Upper lobe of right lung (tissue), 1 donor: ENCODE data around the gene DUSP10. TPM values are rescaled to one million over a fixed set of nuclear protein-coding genes. Genes with fewer than 3 reads are reported as not detected.
A peak's percentile ranks its signal among the peaks of the same experiment; 100 is the strongest.

Experiments
- ATAC-seq: fragments of 200-7000 bp; cut with Tn5 transposase; one replicate; pipeline ENCODE4 v1.9.1; 2020; ENCODE audit warnings: mild to moderate bottlenecking, moderate library complexity
- DNase-seq: peaks from one replicate; pipeline ENCODE4 v3.0.0-alpha.2; 2020
- H3K27ac ChIP-seq: fragments of 200-600 bp; one replicate; pipeline ENCODE4 v1.8.0; 2022
- H3K27me3 ChIP-seq: fragments of 200-600 bp; one replicate; pipeline ENCODE4 v1.8.0; 2022; ENCODE audit warnings: mild to moderate bottlenecking
- H3K36me3 ChIP-seq: fragments of 200-600 bp; one replicate; pipeline ENCODE4 v1.8.0; 2022
- H3K4me1 ChIP-seq: fragments of 200-600 bp; one replicate; pipeline ENCODE4 v1.8.0; 2022
- H3K4me3 ChIP-seq: fragments of 200-600 bp; one replicate; pipeline ENCODE4 v1.8.0; 2022; ENCODE audit warnings: mild to moderate bottlenecking
- H3K9me3 ChIP-seq: fragments of 200-600 bp; one replicate; pipeline ENCODE4 v1.8.0; 2022
- intact Hi-C: fragments of 100-400 bp; cut with DNase I; formaldehyde crosslinking; loops from one replicate; pipeline ENCODE4 v1.11.0; 2022
- total RNA-seq: library from RNA; stranded (reverse); fragmentation: NEBNext Ultra II Directional; extraction: Animal tissue kit (Norgen Biotek cat#: 25700); gene quantifications from one replicate; pipeline ENCODE4 v1.2.1, GENCODE V29; 2021
- TF ChIP-seq, protein P1 (sequence below): fragments of 200-600 bp; IDR thresholded peaks from one replicate; pipeline ENCODE4 v1.8.0; 2022; ENCODE audit warnings: antibody characterized with exemption
- donor health status: DM: no; HTN: yes; CAD: no; lungs with severe emphysema.

The DUSP10 gene
- total RNA-seq, 1 donor from 2014 or later, result 8.2 TPM

DNA sequence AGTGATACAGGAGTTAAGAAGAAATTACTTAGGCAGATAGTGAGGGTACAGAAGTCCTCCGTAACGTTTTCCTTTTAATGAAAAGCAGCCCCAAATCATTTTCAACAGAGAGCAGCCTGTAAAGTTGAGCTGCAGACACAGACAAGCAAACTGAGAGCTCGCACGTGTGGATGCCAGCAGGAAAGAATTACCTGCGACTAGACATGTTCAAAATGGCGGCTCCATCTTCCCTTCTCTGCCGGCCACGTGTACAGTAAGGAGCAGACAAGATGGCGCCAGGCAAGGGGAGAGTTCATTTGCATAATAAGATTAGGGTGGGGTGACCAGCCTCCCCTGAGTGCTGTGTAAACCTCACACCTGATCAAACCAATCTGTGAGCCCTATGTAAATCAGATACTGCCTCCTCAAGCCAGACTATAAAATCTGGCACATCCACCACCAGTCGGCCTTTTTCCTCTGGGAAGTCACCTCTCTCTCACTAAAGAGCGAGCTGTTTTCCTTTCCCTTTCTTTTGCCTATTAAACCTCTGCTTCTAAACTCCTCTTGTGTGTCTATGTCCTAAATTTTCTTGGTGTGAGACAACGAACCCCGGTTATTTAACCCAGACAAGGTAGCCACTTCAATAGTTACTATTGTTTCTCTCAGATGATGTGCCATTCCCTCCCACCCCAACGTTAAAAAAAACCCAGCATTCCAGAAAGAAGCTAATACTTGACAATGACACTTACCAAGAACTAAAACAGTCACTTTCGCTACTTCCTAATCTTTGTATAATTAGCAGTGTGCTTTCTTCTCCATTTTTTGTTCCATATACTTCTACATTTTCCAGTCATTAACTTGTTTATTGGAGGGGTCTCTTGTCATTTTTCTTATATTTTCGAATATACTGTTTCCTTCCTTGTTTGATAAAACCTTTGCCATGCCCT is 27.4 kb downstream of the DUSP10 start:
- Histone ChIP-seq H3K36me3 (no peaks in the 10 kb centered on the region), H3K4me3 (no peak overlapping the region), H3K27ac (no peak overlapping the region), H3K27me3 (no peaks in the 10 kb centered on the region), H3K4me1 (peaks cover 44% of the 10 kb centered on the region), H3K9me3 (no peaks in the 10 kb centered on the region)
- DNase-seq, result no peak
- TF ChIP-seq, protein P1, sequence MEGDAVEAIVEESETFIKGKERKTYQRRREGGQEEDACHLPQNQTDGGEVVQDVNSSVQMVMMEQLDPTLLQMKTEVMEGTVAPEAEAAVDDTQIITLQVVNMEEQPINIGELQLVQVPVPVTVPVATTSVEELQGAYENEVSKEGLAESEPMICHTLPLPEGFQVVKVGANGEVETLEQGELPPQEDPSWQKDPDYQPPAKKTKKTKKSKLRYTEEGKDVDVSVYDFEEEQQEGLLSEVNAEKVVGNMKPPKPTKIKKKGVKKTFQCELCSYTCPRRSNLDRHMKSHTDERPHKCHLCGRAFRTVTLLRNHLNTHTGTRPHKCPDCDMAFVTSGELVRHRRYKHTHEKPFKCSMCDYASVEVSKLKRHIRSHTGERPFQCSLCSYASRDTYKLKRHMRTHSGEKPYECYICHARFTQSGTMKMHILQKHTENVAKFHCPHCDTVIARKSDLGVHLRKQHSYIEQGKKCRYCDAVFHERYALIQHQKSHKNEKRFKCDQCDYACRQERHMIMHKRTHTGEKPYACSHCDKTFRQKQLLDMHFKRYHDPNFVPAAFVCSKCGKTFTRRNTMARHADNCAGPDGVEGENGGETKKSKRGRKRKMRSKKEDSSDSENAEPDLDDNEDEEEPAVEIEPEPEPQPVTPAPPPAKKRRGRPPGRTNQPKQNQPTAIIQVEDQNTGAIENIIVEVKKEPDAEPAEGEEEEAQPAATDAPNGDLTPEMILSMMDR, result no peak
- intact Hi-C loops, result no loop called here
- ATAC-seq, result no peak

DNA sequence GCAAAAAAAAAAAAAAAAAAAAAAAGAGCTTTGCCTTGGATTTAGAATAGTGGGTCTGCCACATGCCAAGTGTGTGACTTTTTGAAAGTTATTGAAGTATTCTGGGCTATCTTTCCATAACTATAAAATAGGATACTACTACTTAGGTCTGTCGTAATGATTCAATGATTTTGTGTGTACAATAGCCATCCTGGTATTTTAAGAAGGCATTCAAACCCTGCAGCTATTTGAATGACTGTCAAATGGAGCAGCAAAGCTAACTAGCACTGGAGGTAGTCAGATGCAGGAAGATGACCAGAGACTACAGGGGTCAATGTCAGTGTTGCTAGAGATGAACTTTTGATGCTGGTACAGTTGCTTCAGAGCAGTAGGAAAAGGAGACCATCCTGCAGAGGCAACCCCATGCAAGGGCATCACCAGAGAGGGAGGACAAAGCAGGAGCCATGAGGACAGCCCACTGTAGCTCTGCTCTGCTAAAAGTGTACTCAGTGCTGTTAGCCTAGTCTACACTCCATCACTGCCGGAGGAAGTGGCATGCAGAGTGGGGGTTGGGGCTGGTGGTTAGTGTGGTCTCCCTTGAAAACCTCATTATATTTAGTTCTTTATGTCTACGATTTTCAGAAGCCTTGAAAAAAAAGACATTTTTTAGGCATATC is 29.0 kb downstream of the DUSP10 start:
- H3K4me3 ChIP-seq, result no peak overlapping the region
- ATAC-seq, result peak; percentile 52
- TF ChIP-seq, protein P1, result no peak
- peaks cover 35% of the 10 kb centered on the region for H3K4me1 ChIP-seq
- no peaks in the 10 kb centered on the region for H3K27me3 ChIP-seq
- H3K36me3 ChIP-seq, result no peaks in the 10 kb centered on the region
- intact Hi-C loops, result no loop called here
- no peak for DNase-seq
- no peaks in the 10 kb centered on the region for H3K9me3 ChIP-seq
- no peak overlapping the region for H3K27ac ChIP-seq

DNA sequence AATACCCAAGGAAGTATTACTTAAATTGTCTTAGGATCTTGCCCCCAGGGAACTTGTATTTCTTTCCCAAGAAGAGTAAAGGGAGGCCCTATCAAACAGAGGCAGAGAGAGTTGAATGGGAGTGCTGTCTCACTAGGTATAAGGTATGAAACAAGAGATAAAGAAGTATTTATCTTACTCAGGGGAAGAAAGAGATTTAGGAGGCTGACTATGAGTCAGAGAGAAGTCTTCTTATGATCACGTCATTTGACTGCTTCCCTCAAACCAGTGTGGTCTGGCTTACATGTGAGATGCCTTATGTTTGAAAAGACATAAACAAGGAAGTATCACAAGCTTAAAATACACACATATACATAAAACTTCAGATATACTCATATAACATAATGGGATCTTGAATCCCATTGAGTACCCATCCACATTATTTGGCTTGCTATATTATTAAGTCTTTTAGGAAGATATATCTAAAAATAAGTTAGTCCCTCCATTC is 29.6 kb downstream of the DUSP10 start:
- Histone ChIP-seq H3K4me3 (no peak overlapping the region), H3K9me3 (no peaks in the 10 kb centered on the region), H3K36me3 (no peaks in the 10 kb centered on the region), H3K4me1 (peaks cover 42% of the 10 kb centered on the region), H3K27me3 (no peaks in the 10 kb centered on the region), H3K27ac (peak overlapping the region; percentile 39)
- no peak for DNase-seq
- peak; percentile 70 for ATAC-seq
- intact Hi-C loops, result no loop called here
- TF ChIP-seq, protein P1, result no peak

DNA sequence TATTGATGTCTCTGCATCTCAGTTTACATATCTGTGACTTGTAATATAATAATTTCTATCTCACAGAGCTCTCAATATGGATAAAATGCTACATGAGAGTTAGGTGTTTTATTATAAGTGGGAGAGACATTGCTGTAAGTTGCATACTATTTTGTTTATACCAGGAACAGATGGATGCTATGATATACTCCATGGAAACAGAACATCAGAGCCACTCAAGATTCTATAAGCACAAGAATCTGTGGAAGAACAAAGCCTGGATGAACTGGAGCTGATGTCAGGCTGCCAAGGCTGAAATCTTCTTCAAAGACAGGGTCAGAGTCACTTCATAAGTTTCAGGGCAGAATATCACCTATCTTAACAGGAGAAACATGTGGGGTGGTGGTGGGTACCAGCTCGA is 30.2 kb downstream of the DUSP10 start:
- ATAC-seq, result no peak
- Histone ChIP-seq H3K4me3 (no peak overlapping the region), H3K27ac (peak overlapping the region; percentile 39), H3K4me1 (peaks cover 42% of the 10 kb centered on the region), H3K36me3 (no peaks in the 10 kb centered on the region), H3K9me3 (no peaks in the 10 kb centered on the region), H3K27me3 (no peaks in the 10 kb centered on the region)
- TF ChIP-seq, protein P1, result no peak
- intact Hi-C loops, result no loop called here
- no peak for DNase-seq

DNA sequence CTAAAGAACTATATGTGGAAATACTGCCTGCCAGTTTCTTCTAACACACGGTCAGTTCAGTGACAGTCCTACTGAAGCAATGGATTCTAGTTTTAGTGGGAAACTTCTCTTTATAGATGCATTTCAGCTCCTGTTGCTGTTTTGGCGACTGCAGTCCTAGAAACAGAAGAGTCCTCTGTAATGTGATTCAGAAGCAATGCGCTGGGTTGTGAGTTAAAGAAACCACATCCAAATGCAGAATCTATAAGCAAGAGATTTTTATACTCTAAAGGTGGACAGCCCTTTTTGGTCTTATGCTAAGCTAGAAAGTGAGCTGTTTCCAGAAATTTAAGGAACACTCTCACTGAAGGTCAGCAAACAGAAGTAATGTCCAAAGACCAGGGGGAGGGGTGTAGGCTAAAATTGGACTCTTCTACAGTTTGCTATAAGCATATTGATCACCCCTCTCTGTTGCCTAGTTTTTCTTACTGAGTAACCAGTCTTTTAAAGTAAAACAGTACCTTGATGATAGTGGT is 30.8 kb downstream of the DUSP10 start:
- no peak overlapping the region for H3K4me3 ChIP-seq
- ATAC-seq (no peak), DNase-seq (no peak)
- no peaks in the 10 kb centered on the region for H3K9me3 ChIP-seq
- H3K27ac ChIP-seq, result peak overlapping the region; percentile 39
- H3K4me1 ChIP-seq, result peaks cover 38% of the 10 kb centered on the region
- H3K36me3 ChIP-seq, result no peaks in the 10 kb centered on the region
- TF ChIP-seq, protein P1, result no peak
- H3K27me3 ChIP-seq, result no peaks in the 10 kb centered on the region
- intact Hi-C loops, result no loop called here
